Kidney (tissue), 22 donors: ENCODE data around the gene PEG3. TPM values are rescaled to one million over a fixed set of nuclear protein-coding genes. Genes with fewer than 3 reads are reported as not detected.

Experiments used
- DNase-seq, 5 donors: peaks; one replicate each; pipeline ENCODE4 v3.0.0-alpha.2; 2013 to 2020
- FAIRE-seq: peaks from 2 replicates; lab custom pipeline; 2012; peaks lifted over from hg19 to GRCh38; lab: Jason Lieb, UNC
- H3K27ac ChIP-seq, 2 donors: one replicate each; pipeline ENCODE4 v1.7.0; 2013; ENCODE audit warnings: low read depth in 2 of 2, low read length in 2 of 2, inconsistent platforms in 1 of 2
- H3K27me3 ChIP-seq: one replicate; pipeline ENCODE4 v1.7.1; 2013; ENCODE audit warnings: low read length, inconsistent platforms; ENCODE audit not compliant: control insufficient read depth, insufficient read depth
- H3K36me3 ChIP-seq, 3 donors: one replicate each; pipeline versions ENCODE4 v1.7.0 to v1.7.1; 2013; ENCODE audit warnings: low read length in 3 of 3, control low read depth in 1 of 3, inconsistent platforms in 1 of 3; ENCODE audit not compliant: insufficient read depth in 3 of 3, control insufficient read depth in 2 of 3
- H3K4me1 ChIP-seq, 3 donors: one replicate each; pipeline versions ENCODE4 v1.7.0 to v1.7.1; 2013; ENCODE audit warnings: low read length in 3 of 3, inconsistent platforms in 1 of 3, low read depth in 1 of 3; ENCODE audit not compliant: control insufficient read depth in 2 of 3, insufficient read depth in 2 of 3
- H3K4me3 ChIP-seq, 3 donors: one replicate each; pipeline versions ENCODE4 v1.7.0 to v1.8.1; 2013; ENCODE audit warnings: low read length in 3 of 3, control low read depth in 1 of 3, inconsistent platforms in 1 of 3
- H3K9ac ChIP-seq, 3 donors: one replicate each; pipeline versions ENCODE4 v1.7.0 to v1.7.1; 2013; ENCODE audit warnings: low read length in 3 of 3, control low read depth in 1 of 3, inconsistent platforms in 1 of 3
- H3K9me3 ChIP-seq, 3 donors: one replicate each; pipeline versions ENCODE4 v1.7.0 to v1.7.1; 2013; ENCODE audit warnings: low read length in 3 of 3, control low read depth in 1 of 3, inconsistent platforms in 1 of 3; ENCODE audit not compliant: control insufficient read depth in 2 of 3, insufficient read depth in 1 of 3
- intact Hi-C: fragments of 100-400 bp; cut with DNase I; formaldehyde crosslinking; loops from one replicate; pipeline ENCODE4 v1.11.1; 2022
- long read RNA-seq, 10 donors: library from polyadenylated mRNA in 1 of 10; unstranded in 1 of 10; transcript quantifications; one replicate each; pipeline ENCODE4 v2.0.0 and lab custom pipeline, GENCODE V29; 2021 to 2026
- polyA plus RNA-seq: library from polyadenylated mRNA; stranded (reverse); fragments of 350-450 nt; fragmentation: Illumina TruSeq; extraction: RNeasy Lipid Tissue Mini Kit (QIAGEN cat#74804); gene quantifications from one replicate; pipeline ENCODE4 v1.2.3, GENCODE V29; 2014; ENCODE audit warnings: low read depth, low replicate concordance; ENCODE audit not compliant: insufficient read depth
- total RNA-seq: library from RNA; stranded (reverse); fragmentation: NEBNext Ultra II Directional; extraction: Animal tissue kit (Norgen Biotek cat#: 25700); gene quantifications from one replicate; pipeline ENCODE4 v1.2.1, GENCODE V29; 2021
- TF ChIP-seq, protein P1 (sequence below): IDR thresholded peaks from 3 replicates; pipeline ENCODE4 v1.5.1; 2012; ENCODE audit warnings: mild to moderate bottlenecking, moderate library complexity, borderline replicate concordance; ENCODE audit not compliant: insufficient read depth; ENCODE audit errors: extremely low read depth
- donor health status: control.
- donor health status: control.
- donor health status: control.
- donor health status: control.
- donor health status: control.
- donor health status: DM: yes; HTN: yes; CAD: no.
- donor health status: Normal renal cell carcinoma (clear cell type).

The PEG3 gene
- total RNA-seq: 8.7 TPM
- 2.0 TPM for polyA plus RNA-seq
- long read RNA-seq, donor 1, full-length matches to known transcripts: 4 of 10 reads
- long read RNA-seq, donor 1, partial matches to known transcripts: 6 of 10 reads
- long read RNA-seq, donor 1, other reads (novel, unspliced or antisense): 0 of 10 reads
- long read RNA-seq, donor 2, full-length matches to known transcripts: 5 of 5 reads
- long read RNA-seq, donor 2, partial matches to known transcripts: 0 of 5 reads
- long read RNA-seq, donor 2, other reads (novel, unspliced or antisense): 0 of 5 reads
- long read RNA-seq, donor 3, full-length matches to known transcripts: 7 of 12 reads
- long read RNA-seq, donor 3, partial matches to known transcripts: 5 of 12 reads
- long read RNA-seq, donor 3, other reads (novel, unspliced or antisense): 0 of 12 reads
- long read RNA-seq, donor 4, full-length matches to known transcripts: 6 of 6 reads
- long read RNA-seq, donor 4, partial matches to known transcripts: 0 of 6 reads
- long read RNA-seq, donor 4, other reads (novel, unspliced or antisense): 0 of 6 reads
- long read RNA-seq, donor 5: 0 reads
- long read RNA-seq, donor 6, full-length matches to known transcripts: 3 of 3 reads
- long read RNA-seq, donor 6, partial matches to known transcripts: 0 of 3 reads
- long read RNA-seq, donor 6, other reads (novel, unspliced or antisense): 0 of 3 reads
- long read RNA-seq, donor 7, partial matches to known transcripts: 0 of 3 reads
- long read RNA-seq, donor 7, other reads (novel, unspliced or antisense): 3 of 3 reads
- long read RNA-seq, donor 8, full-length matches to known transcripts: 6 of 6 reads
- long read RNA-seq, donor 8, partial matches to known transcripts: 0 of 6 reads
- long read RNA-seq, donor 8, other reads (novel, unspliced or antisense): 0 of 6 reads
- long read RNA-seq, donor 9, full-length matches to known transcripts: 1 of 1 reads
- long read RNA-seq, donor 9, partial matches to known transcripts: 0 of 1 reads
- long read RNA-seq, donor 9, other reads (novel, unspliced or antisense): 0 of 1 reads
- long read RNA-seq, donor 10, full-length matches to known transcripts: 1 of 1 reads
- long read RNA-seq, donor 10, partial matches to known transcripts: 0 of 1 reads
- long read RNA-seq, donor 10, other reads (novel, unspliced or antisense): 0 of 1 reads

DNA sequence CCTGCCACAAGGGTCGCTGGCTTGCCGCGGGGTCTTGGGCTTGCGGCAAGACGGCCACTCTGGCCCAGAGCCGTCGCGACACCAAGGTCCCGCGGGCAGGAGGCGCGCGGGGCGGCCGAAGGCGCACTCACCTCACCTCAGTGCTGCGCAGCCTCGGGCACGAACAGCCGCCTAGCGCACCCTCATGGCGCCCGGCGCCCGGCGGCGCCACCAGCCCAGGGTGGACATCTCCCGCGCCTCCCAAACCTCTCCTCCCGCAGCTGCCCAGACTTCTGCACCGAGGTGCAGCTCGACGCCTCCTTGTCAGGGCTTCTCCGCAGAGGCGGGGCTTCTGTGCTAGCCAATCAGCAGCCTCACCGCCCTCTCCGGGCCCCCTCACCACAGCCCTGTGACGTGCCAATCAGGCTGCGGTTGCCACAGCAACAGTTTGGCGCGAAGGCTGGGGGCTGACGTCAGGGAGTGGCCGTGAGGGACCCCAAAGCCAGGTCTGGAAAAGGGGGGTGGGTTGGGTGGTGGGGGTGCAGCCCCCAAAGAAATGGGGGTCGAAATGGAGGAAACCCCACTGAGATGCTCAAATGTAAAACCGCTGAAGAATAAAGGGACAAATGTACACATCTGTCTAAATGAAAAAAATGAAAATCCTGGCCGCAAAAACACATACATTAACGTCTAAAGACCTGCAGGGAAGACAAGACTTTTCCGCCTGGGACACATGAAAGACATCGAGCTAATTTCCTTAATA lies at the start of gene PEG3, which contains the start of gene ZIM2:
Gene PEG3 (minus strand): TSS at position 276 of the 742 bp plus-strand sequence. CDS start 16,071 bp downstream, outside the sequence.
Gene ZIM2 (minus strand): TSS at position 276 of the 742 bp plus-strand sequence. CDS start 16,449 bp downstream, outside the sequence.
- intact Hi-C loops: no loop called here

GRCh38 chr19:56885173-56885985 lies 44.9 kb upstream of the PEG3 start:
- intact Hi-C loops: no loop called here
- no peak overlapping the region for H3K27ac ChIP-seq
- H3K4me1 ChIP-seq: no peaks in the 10 kb centered on the region
- no peaks in the 10 kb centered on the region for H3K27me3 ChIP-seq
- H3K9ac ChIP-seq: no peak overlapping the region
- peaks cover 0 to 5% (median 0%) of the 10 kb centered on the region in 3 donors for H3K9me3 ChIP-seq
- TF ChIP-seq, protein P1, sequence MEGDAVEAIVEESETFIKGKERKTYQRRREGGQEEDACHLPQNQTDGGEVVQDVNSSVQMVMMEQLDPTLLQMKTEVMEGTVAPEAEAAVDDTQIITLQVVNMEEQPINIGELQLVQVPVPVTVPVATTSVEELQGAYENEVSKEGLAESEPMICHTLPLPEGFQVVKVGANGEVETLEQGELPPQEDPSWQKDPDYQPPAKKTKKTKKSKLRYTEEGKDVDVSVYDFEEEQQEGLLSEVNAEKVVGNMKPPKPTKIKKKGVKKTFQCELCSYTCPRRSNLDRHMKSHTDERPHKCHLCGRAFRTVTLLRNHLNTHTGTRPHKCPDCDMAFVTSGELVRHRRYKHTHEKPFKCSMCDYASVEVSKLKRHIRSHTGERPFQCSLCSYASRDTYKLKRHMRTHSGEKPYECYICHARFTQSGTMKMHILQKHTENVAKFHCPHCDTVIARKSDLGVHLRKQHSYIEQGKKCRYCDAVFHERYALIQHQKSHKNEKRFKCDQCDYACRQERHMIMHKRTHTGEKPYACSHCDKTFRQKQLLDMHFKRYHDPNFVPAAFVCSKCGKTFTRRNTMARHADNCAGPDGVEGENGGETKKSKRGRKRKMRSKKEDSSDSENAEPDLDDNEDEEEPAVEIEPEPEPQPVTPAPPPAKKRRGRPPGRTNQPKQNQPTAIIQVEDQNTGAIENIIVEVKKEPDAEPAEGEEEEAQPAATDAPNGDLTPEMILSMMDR: no peak
- no peak for FAIRE-seq
- no peak overlapping the region for H3K4me3 ChIP-seq
- H3K36me3 ChIP-seq: no peaks in the 10 kb centered on the region
- no peak for DNase-seq

More for the DNA sequence above, at the start of gene PEG3, which contains the start of gene ZIM2:
- no peaks in the 10 kb centered on the region for H3K27me3 ChIP-seq
- H3K27ac ChIP-seq: peak within 1 kb of the TSS in 1 of 2 donors; percentile 29
- FAIRE-seq (no peak), DNase-seq (peak; percentile 90 to 96 (median 94))
- H3K36me3 ChIP-seq: no peaks in the 10 kb centered on the region
- H3K4me3 ChIP-seq: peak within 1 kb of the TSS; percentile 45 to 68 (median 60)
- H3K4me1 ChIP-seq: no peaks in the 10 kb centered on the region
- peak within 1 kb of the TSS in 1 of 3 donors; percentile 50 for H3K9ac ChIP-seq
- TF ChIP-seq, protein P1: no peak
- no peaks in the 10 kb centered on the region for H3K9me3 ChIP-seq
